ENCODE measurements around the gene EXD3.

- TF ChIP-seq JUN (IDR thresholded peaks at IDR 0.05): no peak
- TF ChIP-seq CTCF (IDR thresholded peaks at IDR 0.05): no peak
These were observed 144.8 kb downstream of the EXD3 start for GRCh38 chr9:137278061-137278701.
